Jurkat, Clone E6-1 (cell line): ENCODE results near the gene DDX39A.
A peak's percentile ranks its signal among the peaks of the same experiment; 100 is the strongest.

Experiments used
- DNase-seq: peaks from one replicate; pipeline ENCODE4 v3.0.0-alpha.2; 2011; ENCODE audit warnings: low read depth, low spot score
- H3K4me3 ChIP-seq: 2 replicates; pipeline ENCODE4 v1.5.1; 2011; ENCODE audit warnings: mild to moderate bottlenecking, low read length, control low read depth, moderate library complexity

DDX39A gene

GRCh38 chr19:14437578-14438140 lies 18.5 kb upstream of the DDX39A start:
- no peak for DNase-seq
- no peak overlapping the region for H3K4me3 ChIP-seq

DNA sequence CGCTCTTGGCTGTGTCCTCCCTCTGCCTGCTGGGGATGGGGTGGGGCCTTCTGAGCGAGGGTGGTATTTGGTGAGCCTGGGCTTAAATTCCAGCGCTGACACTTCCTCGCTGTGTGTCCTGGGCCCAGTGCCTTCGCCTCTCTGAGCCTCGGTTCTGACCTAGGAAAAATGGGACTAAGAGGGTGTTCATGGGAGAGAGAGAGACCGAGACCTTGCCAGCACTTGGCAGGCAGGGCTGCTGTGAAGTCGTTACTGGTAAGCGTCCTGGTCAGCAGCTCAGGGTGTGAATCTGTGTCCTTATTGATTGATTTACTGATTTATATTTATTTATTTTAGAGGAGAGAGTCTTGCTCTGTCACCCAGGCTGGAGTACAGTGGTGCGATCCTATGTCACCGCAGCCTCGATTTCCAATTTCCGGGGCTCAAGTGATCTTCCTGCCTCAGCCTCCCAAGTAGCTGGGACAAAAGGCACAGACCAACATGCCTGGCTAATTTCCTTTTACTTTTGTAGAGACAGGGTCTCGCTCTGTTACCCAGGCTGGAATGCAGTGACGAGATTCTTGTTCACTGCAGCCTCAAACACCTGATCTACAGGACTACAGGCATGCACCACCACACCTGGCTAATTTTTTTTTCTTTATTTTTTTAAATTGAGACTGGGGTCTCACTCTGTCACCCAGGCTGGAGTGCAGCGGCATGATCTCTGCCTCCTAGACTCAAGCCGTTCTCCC lies 16.3 kb upstream of the DDX39A start:
- H3K4me3 ChIP-seq, result no peak overlapping the region
- no peak for DNase-seq

GRCh38 chr19:14434543-14435319 lies 15.6 kb upstream of the DDX39A start:
- peak overlapping the region; percentile 75 for H3K4me3 ChIP-seq
- no peak for DNase-seq

GRCh38 chr19:14433554-14434501 lies 14.7 kb upstream of the DDX39A start:
- no peak for DNase-seq
- peak overlapping the region; percentile 75 for H3K4me3 ChIP-seq

DNA sequence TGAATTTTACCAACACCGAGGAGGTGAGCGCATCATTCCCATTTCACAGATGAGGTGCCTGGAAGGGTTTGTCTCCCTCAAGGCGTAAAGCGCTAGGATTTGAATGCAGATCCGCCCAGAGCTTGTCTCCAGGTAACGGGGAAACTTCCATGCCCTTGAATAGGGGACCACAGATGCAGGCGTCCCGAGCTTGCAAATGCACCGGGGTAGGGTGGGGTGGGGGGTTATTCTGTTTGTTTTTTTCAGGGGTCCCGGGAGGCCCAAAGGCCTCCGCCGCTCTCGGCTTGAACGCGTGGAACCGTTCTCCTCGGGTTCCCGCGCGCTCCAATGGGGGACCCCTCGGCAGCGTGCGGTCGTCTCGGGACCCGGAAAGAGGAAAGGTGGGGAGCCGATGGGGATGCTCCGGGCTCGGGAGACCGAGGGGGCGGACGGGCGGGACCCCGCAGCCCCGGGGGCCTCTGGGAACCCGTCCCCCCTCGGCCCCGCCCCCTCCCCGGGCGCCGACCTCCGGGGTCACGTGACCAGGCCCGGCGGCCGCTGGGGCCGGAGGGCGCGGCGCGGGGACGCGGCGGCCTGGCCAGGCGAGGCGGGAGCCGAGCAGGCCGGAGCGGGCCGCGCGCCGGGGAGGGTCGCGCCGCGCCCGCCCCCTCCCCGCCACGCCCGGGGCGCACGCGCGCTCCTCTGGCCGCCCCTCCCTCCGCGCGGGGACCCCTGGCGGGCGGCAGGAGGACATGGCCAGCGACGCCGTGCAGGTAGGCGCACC lies 13.8 kb upstream of the DDX39A start, which contains the start of gene PKN1:
TSS of gene PKN1 (plus strand) at position 516 of the 763 bp plus-strand sequence. CDS start at position 732, 216 bp downstream.
- H3K4me3 ChIP-seq, result peak within 1 kb of the TSS; percentile 75
- DNase-seq, result no peak

DNA sequence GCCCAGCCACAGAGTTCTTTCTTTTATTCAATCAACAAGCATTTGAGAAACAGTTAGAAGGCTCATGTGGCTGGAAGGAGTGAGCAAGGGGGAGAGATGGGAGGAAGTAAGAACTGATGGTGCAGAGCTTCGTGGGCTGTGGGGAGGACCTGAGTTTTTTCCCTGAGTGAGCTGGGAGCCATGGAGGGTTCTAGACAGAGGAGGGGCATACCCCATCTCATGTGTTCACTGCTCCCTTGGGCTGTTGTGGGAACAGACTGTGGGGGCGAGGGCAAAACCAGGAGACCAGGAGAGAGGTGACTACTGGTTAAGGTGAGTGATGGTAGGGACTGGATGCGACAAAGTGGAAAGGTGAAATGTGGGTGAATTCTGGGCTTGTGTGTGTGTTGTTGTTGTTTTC lies 11.6 kb upstream of the DDX39A start:
- no peak for DNase-seq
- no peak overlapping the region for H3K4me3 ChIP-seq

GRCh38 chr19:14428882-14429416 lies 9.8 kb upstream of the DDX39A start:
- no peak overlapping the region for H3K4me3 ChIP-seq
- no peak for DNase-seq

- no peak for DNase-seq
- H3K4me3 ChIP-seq, result no peak overlapping the region
These were observed 8.3 kb upstream of the DDX39A start for GRCh38 chr19:14427461-14427860.

- DNase-seq, result no peak
These were observed 6.6 kb upstream of the DDX39A start for GRCh38 chr19:14425696-14426138.

GRCh38 chr19:14418856-14419105 lies 360 bp downstream of the DDX39A start:
- no peak for DNase-seq
- peak overlapping the region; percentile 93 for H3K4me3 ChIP-seq

More at GRCh38 chr19:14425696-14426138, 6.6 kb upstream of the DDX39A start:
- no peak overlapping the region for H3K4me3 ChIP-seq

DNA sequence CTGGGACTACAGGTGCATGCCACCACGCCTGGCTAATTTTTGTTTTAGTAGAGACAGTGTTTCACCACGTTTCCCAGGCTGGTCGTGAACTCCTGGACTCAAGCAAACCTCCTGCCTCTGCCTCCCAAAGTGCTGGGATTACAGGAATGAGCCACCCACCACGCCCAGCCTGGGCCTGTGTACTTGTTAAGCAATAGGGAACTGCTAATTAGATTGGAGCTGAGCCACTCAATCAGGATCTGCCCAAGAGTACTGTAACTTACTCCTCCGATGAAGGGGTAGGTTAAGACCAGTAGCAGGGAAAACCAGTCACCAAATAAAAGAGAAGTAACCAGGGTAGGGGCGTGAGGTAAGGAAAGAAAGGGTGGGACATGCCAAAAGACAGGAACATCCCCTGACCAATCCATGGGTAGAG lies 2.3 kb downstream of the DDX39A start:
- no peak for DNase-seq
- H3K4me3 ChIP-seq, result peak overlapping the region; percentile 93

DNA sequence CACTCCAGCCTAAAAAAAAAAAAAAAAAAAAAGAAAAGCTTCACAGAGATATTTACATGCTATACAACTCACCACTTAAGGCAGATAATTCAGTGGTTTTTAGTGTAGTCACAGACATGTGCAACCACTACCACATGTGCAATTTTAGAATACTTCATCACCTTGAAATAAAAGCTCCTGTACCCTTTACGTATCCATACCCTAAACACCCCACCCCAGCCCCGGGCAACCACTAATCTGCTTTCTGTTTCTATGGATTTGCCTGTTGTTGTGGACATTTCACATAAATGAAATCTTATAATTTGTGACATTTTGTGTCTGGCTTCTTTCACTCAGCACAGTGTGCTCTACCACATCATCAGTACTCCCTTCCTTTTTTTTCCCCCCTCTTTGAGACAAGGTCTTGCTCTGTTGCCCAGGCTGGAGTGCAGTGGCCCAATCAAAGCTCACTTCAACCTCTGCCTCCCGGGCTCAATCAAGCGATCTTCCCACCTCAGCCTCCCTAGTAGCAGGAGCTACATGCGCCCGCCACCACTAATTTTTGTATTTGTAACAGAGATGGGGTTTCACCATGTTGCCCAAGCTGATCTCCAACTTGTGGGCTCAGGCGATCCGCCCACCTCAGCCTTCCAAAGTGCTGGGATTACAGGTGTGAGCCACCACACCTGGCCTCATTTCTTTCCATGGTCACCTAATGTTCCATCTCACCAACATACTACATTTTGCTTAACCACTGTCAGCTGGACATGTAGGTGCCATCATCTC lies 4.0 kb downstream of the DDX39A start:
- H3K4me3 ChIP-seq, result no peak overlapping the region
- DNase-seq, result no peak

DNA sequence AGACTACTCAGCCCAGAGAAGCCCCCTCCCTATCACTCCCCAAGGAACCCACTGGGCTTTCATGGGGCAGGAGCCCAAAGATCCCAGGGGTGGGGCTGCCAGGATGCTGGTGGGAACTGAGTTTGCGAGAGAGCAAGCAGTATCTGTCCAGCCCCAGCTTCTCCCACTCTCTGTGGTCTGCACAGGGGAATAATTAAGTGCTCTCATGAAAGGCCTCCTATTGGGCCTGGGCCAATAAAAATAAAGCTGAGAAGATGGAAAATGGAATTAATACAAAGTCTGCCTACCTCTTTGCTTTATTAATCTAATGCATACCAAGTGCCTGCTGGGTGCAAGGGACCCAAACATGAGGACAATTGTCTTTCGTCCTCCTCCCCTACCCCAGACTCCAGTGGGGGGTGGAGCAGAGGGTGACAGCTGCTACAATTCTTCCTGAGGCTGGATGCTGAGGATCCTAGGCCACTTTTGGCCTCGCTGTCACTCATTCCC lies 5.4 kb downstream of the DDX39A start:
- DNase-seq, result no peak
- no peak overlapping the region for H3K4me3 ChIP-seq

GRCh38 chr19:14412996-14413692 lies 6.0 kb downstream of the DDX39A start:
- no peak overlapping the region for H3K4me3 ChIP-seq
- DNase-seq, result no peak

GRCh38 chr19:14412324-14412995 lies 6.7 kb downstream of the DDX39A start:
- no peak overlapping the region for H3K4me3 ChIP-seq
- no peak for DNase-seq

- no peak for DNase-seq
- H3K4me3 ChIP-seq, result no peak overlapping the region
These were observed 7.2 kb downstream of the DDX39A start for GRCh38 chr19:14411938-14412245.
